Keratinocyte (primary cell): Measurements from ENCODE around the gene SYDE1. TPM values are rescaled to one million over a fixed set of nuclear protein-coding genes. Genes with fewer than 3 reads are reported as not detected.
"Not testable (repeated sequence)": the region's sequence is repeated elsewhere in the genome, so short reads cannot be mapped to it uniquely, and the experiment has no call there.

Source experiments
- DNase-seq: peaks from one replicate; pipeline ENCODE4 v3.0.0-alpha.2; 2011; ENCODE audit warnings: low read depth, missing footprints, low spot score
- FAIRE-seq: peaks from 2 replicates; lab custom pipeline; 2011; peaks lifted over from hg19 to GRCh38; lab: Jason Lieb, UNC
- H2AFZ ChIP-seq: 2 replicates; pipeline ENCODE4 v1.6.0; 2012; ENCODE audit warnings: low read length, control low read depth, inconsistent platforms; ENCODE audit not compliant: control insufficient read depth
- H3K27ac ChIP-seq: 2 replicates; pipeline ENCODE4 v1.5.1; 2011; ENCODE audit warnings: low read length; ENCODE audit not compliant: control insufficient read depth, insufficient read depth
- H3K27me3 ChIP-seq: 3 replicates; pipeline ENCODE4 v1.6.0; 2011; ENCODE audit warnings: low read length; ENCODE audit not compliant: control insufficient read depth, insufficient read depth; ENCODE audit errors: extremely low read depth
- H3K36me3 ChIP-seq, 2 experiments: 2 replicates in 1 of 2; 3 replicates in 1 of 2; pipeline ENCODE4 v1.5.1; 2011; ENCODE audit warnings: low read length in 2 of 2, mild to moderate bottlenecking in 1 of 2; ENCODE audit not compliant: control insufficient read depth in 2 of 2, insufficient read depth in 2 of 2; ENCODE audit errors: extremely low read depth in 1 of 2
- H3K4me1 ChIP-seq: 3 replicates; pipeline ENCODE4 v1.5.1; 2011; ENCODE audit warnings: low read length; ENCODE audit not compliant: control insufficient read depth, insufficient read depth; ENCODE audit errors: extremely low read depth
- H3K4me2 ChIP-seq: 3 replicates; pipeline ENCODE4 v1.6.0; 2011; ENCODE audit warnings: low read depth, low read length; ENCODE audit not compliant: control insufficient read depth, insufficient read depth; ENCODE audit errors: extremely low read depth
- H3K4me3 ChIP-seq, 3 experiments: fragments of 200-600 bp in 1 of 3; sonication (generic) in 1 of 3; 2 replicates in 2 of 3; 3 replicates in 1 of 3; pipeline ENCODE4 v1.5.1; 2011 to 2016; ENCODE audit warnings: low read length in 3 of 3, mild to moderate bottlenecking in 3 of 3, control low read depth in 2 of 3, inconsistent platforms in 1 of 3, low read depth in 1 of 3, mixed read lengths in 1 of 3, mixed run types in 1 of 3, moderate library complexity in 1 of 3; ENCODE audit not compliant: control insufficient read depth in 2 of 3, insufficient read depth in 2 of 3; ENCODE audit errors: extremely low read depth in 1 of 3
- H3K79me2 ChIP-seq: 2 replicates; pipeline ENCODE4 v1.6.0; 2012; ENCODE audit warnings: low read length; ENCODE audit not compliant: control insufficient read depth, insufficient read depth
- H3K9ac ChIP-seq: 3 replicates; pipeline ENCODE4 v1.6.0; 2011; ENCODE audit warnings: low read length; ENCODE audit not compliant: control insufficient read depth, insufficient read depth; ENCODE audit errors: extremely low read depth
- H3K9me1 ChIP-seq: 3 replicates; pipeline ENCODE4 v1.6.0; 2011; ENCODE audit warnings: low read length; ENCODE audit not compliant: control insufficient read depth, insufficient read depth; ENCODE audit errors: extremely low read depth
- H3K9me3 ChIP-seq: 2 replicates; pipeline ENCODE4 v1.5.1; 2012; ENCODE audit warnings: low read depth, low read length; ENCODE audit not compliant: control insufficient read depth
- H4K20me1 ChIP-seq: 3 replicates; pipeline ENCODE4 v1.6.0; 2011; ENCODE audit warnings: low read length; ENCODE audit not compliant: control insufficient read depth, insufficient read depth; ENCODE audit errors: extremely low read depth
- CTCF ChIP-seq, 3 experiments: IDR thresholded peaks in 1 of 3; conservative IDR thresholded peaks in 1 of 3; optimal IDR thresholded peaks in 1 of 3; 2 replicates in 2 of 3; 3 replicates in 1 of 3; pipeline versions ENCODE3 to v1.5.1; 2011; ENCODE audit warnings: low read length in 3 of 3, mild to moderate bottlenecking in 3 of 3, moderate library complexity in 2 of 3, control low read depth in 1 of 3, inconsistent platforms in 1 of 3; ENCODE audit not compliant: insufficient read depth in 2 of 3; ENCODE audit errors: extremely low read depth in 1 of 3
- EZH2 ChIP-seq: IDR thresholded peaks from one replicate; pipeline ENCODE4 v1.6.1; 2012; ENCODE audit warnings: inconsistent platforms, mild to moderate bottlenecking, low read length, moderate library complexity
- dilution Hi-C: fragments of 300-500 bp; cut with MboI; formaldehyde crosslinking; loops from one replicate; pipeline ENCODE4 v1.7.0; 2020; ENCODE audit warnings: low sequenced_read_pairs; ENCODE audit not compliant: extremely low pct_ligation_motif_present
- polyA minus RNA-seq, 3 experiments: library from RNA; depleted of rRNA, polyadenylated mRNA; stranded (reverse); fragments of >200 nt; gene quantifications; 1 replicate in 1 of 3; 2 replicates in 1 of 3; 3 replicates in 1 of 3; pipeline ENCODE4 v1.2.3, GENCODE V29; 2011
- polyA plus RNA-seq, 5 experiments: library from polyadenylated mRNA; depleted of rRNA in 3 of 5; stranded (reverse) in 3 of 5; stranded (forward) in 1 of 5; unstranded in 1 of 5; fragments of >200 nt; gene quantifications; 1 replicate in 1 of 5; 2 replicates in 3 of 5; 3 replicates in 1 of 5; pipeline versions ENCODE4 v1.2.1 to v1.2.3, GENCODE V29; 2011 to 2012; ENCODE audit warnings: missing spikeins in 2 of 5, low read depth in 1 of 5, low replicate concordance in 1 of 5

SYDE1 gene
- polyA plus RNA-seq, result 5.8 to 8.8 TPM (median 6.4 TPM) in 3 replicates
- polyA plus RNA-seq (2011; ENCODE audit: low read depth), result 0.34 TPM
- polyA plus RNA-seq (2011; cell fraction: cytosol; rRNA removed), result 3.5 and 9.1 TPM in 2 replicates
- 12.5 and 17.8 TPM in 2 replicates for polyA plus RNA-seq (2011; cell fraction: nucleus; rRNA removed)
- polyA plus RNA-seq (2012; ENCODE audit: low replicate concordance), result 0.87 and 10.6 TPM in 2 replicates
- polyA minus RNA-seq, result 4.9 to 11.6 TPM (median 5.7 TPM) in 3 replicates
- polyA minus RNA-seq (2011; cell fraction: cytosol; rRNA and poly(A)+ RNA removed), result 21.3 TPM
- 7.0 and 7.4 TPM in 2 replicates for polyA minus RNA-seq (2011; cell fraction: nucleus; rRNA and poly(A)+ RNA removed)

GRCh38 chr19:15107061-15108010 lies at the start of gene SYDE1:
Gene SYDE1 (plus strand): TSS chr19:15107401. CDS start chr19:15107434, 33 bp downstream.
- no peak for FAIRE-seq
- H3K4me2 ChIP-seq, result peak within 1 kb of the TSS; percentile 77
- H3K9me1 ChIP-seq, result no peaks in the 10 kb centered on the region
- dilution Hi-C loops, result no loop called here
- H4K20me1 ChIP-seq, result no peaks in the 10 kb centered on the region
- H3K4me1 ChIP-seq, result peaks cover 3% of the 10 kb centered on the region
- no peaks in the 10 kb centered on the region for H3K79me2 ChIP-seq
- peaks cover 4 to 15% of the 10 kb centered on the region in 2 experiments for H3K36me3 ChIP-seq
- peak within 1 kb of the TSS; percentile 62 for H3K9ac ChIP-seq
- TF ChIP-seq CTCF (optimal IDR thresholded peaks at IDR 0.05 in 1 of 3, IDR thresholded peaks at IDR 0.05 in 1 of 3, conservative IDR thresholded peaks at IDR 0.05 in 1 of 3; ENCODE audit: extremely low read depth in 1 of 3, insufficient read depth in 2 of 3, low read length in 3 of 3) (no peak), EZH2 (no peak)
- H3K9me3 ChIP-seq, result peaks cover 3% of the 10 kb centered on the region
- H3K4me3 ChIP-seq, result peak within 1 kb of the TSS; percentile 64 to 76 (median 72)
- H3K27ac ChIP-seq, result no peak within 1 kb of the TSS
- DNase-seq, result no peak
- H3K27me3 ChIP-seq, result no peaks in the 10 kb centered on the region
- peak within 1 kb of the TSS; percentile 80 for H2AFZ ChIP-seq

- Histone ChIP-seq H3K36me3 (no peaks in the 10 kb centered on the region), H3K9ac (no peak overlapping the region), H3K4me3 (no peak overlapping the region), H3K4me1 (peaks cover 1% of the 10 kb centered on the region), H3K9me1 (no peaks in the 10 kb centered on the region), H4K20me1 (no peaks in the 10 kb centered on the region), H2AFZ (no peak overlapping the region), H3K27ac (no peak overlapping the region), H3K79me2 (no peaks in the 10 kb centered on the region), H3K27me3 (no peaks in the 10 kb centered on the region), H3K9me3 (no peaks in the 10 kb centered on the region), H3K4me2 (no peak overlapping the region)
- dilution Hi-C loops, result no loop called here
- DNase-seq (no peak), FAIRE-seq (no peak)
- TF ChIP-seq CTCF (optimal IDR thresholded peaks at IDR 0.05 in 1 of 3, IDR thresholded peaks at IDR 0.05 in 1 of 3, conservative IDR thresholded peaks at IDR 0.05 in 1 of 3; ENCODE audit: extremely low read depth in 1 of 3, insufficient read depth in 2 of 3, low read length in 3 of 3), result no peak
- TF ChIP-seq EZH2, result no peak
These were observed 45.2 kb upstream of the SYDE1 start for GRCh38 chr19:15062036-15062435.

GRCh38 chr19:15070386-15070785 lies 36.8 kb upstream of the SYDE1 start:
- H3K9me1 ChIP-seq, H3K9me3 ChIP-seq, dilution Hi-C loops, H3K79me2 ChIP-seq, H3K36me3 ChIP-seq, H4K20me1 ChIP-seq, H3K27me3 ChIP-seq, DNase-seq, H3K4me3 ChIP-seq, H3K9ac ChIP-seq, H3K4me2 ChIP-seq: not testable (repeated sequence)
- Histone ChIP-seq H2AFZ (peak overlapping the region; percentile 37), H3K27ac (peak overlapping the region; percentile 20), H3K4me1 (peaks cover 29% of the 10 kb centered on the region)
- peak; percentile 67 for FAIRE-seq
